Skeletal muscle satellite cell (primary cell): Measurements from ENCODE around the gene IGFBP1.
"Not testable (repeated sequence)": the region's sequence is repeated elsewhere in the genome, so short reads cannot be mapped to it uniquely, and the experiment has no call there.

Source experiments
- H3K27me3 ChIP-seq: 2 replicates; pipeline ENCODE4 v1.7.0; 2013; ENCODE audit warnings: low read length; ENCODE audit not compliant: control insufficient read depth, insufficient read depth
- H3K36me3 ChIP-seq: 2 replicates; pipeline ENCODE4 v1.7.0; 2013; ENCODE audit warnings: mild to moderate bottlenecking, control low read depth, low read length; ENCODE audit not compliant: insufficient read depth
- H3K4me1 ChIP-seq: 2 replicates; pipeline ENCODE4 v1.7.0; 2013; ENCODE audit warnings: low read length; ENCODE audit not compliant: control insufficient read depth, insufficient read depth
- H3K4me2 ChIP-seq: 2 replicates; pipeline ENCODE4 v1.7.0; 2013; ENCODE audit warnings: mild to moderate bottlenecking, low read length
- H3K4me3 ChIP-seq: 2 replicates; pipeline ENCODE4 v1.7.0; 2013; ENCODE audit warnings: low read length
- H3K9ac ChIP-seq: 2 replicates; pipeline ENCODE4 v1.7.0; 2013; ENCODE audit warnings: mild to moderate bottlenecking, low read depth, low read length, moderate library complexity
- H3K9me3 ChIP-seq: replicated peaks from 2 replicates; pipeline ENCODE4 v1.7.0; 2013; ENCODE audit warnings: mild to moderate bottlenecking, control low read depth, low read length

The IGFBP1 gene

GRCh38 chr7:45923290-45923689 lies 35.0 kb downstream of the IGFBP1 start:
- Histone ChIP-seq H3K27me3 (no peaks in the 10 kb centered on the region), H3K36me3 (no peaks in the 10 kb centered on the region), H3K4me3 (peak overlapping the region; percentile 50), H3K9ac (peak overlapping the region; percentile 64), H3K4me2 (peak overlapping the region; percentile 90), H3K9me3 (no peaks in the 10 kb centered on the region), H3K4me1 (peaks cover 38% of the 10 kb centered on the region)

GRCh38 chr7:45923818-45924217 lies 35.5 kb downstream of the IGFBP1 start:
- H3K36me3 ChIP-seq = no peaks in the 10 kb centered on the region
- no peak overlapping the region for H3K4me3 ChIP-seq
- peak overlapping the region; percentile 55 for H3K9ac ChIP-seq
- peaks cover 35% of the 10 kb centered on the region for H3K4me1 ChIP-seq
- no peaks in the 10 kb centered on the region for H3K9me3 ChIP-seq
- peak overlapping the region; percentile 24 for H3K4me2 ChIP-seq
- H3K27me3 ChIP-seq = no peaks in the 10 kb centered on the region

GRCh38 chr7:45924283-45924682 lies 36.0 kb downstream of the IGFBP1 start:
- Histone ChIP-seq H3K36me3 (no peaks in the 10 kb centered on the region), H3K4me2 (peak overlapping the region; percentile 24), H3K27me3 (no peaks in the 10 kb centered on the region), H3K4me3 (no peak overlapping the region), H3K4me1 (peaks cover 35% of the 10 kb centered on the region), H3K9ac (peak overlapping the region; percentile 55), H3K9me3 (no peaks in the 10 kb centered on the region)

GRCh38 chr7:45927721-45928120 lies 39.4 kb downstream of the IGFBP1 start:
- no peaks in the 10 kb centered on the region for H3K36me3 ChIP-seq
- H3K4me1 ChIP-seq = peaks cover 22% of the 10 kb centered on the region
- no peak overlapping the region for H3K9ac ChIP-seq
- no peaks in the 10 kb centered on the region for H3K9me3 ChIP-seq
- no peaks in the 10 kb centered on the region for H3K27me3 ChIP-seq
- no peak overlapping the region for H3K4me3 ChIP-seq
- no peak overlapping the region for H3K4me2 ChIP-seq

- no peak overlapping the region for H3K4me3 ChIP-seq
- H3K9me3 ChIP-seq = no peaks in the 10 kb centered on the region
- no peak overlapping the region for H3K4me2 ChIP-seq
- no peaks in the 10 kb centered on the region for H3K36me3 ChIP-seq
- H3K27me3 ChIP-seq = no peaks in the 10 kb centered on the region
- H3K9ac ChIP-seq = no peak overlapping the region
- no peaks in the 10 kb centered on the region for H3K4me1 ChIP-seq
Measured at GRCh38 chr7:45930967-45931366, 42.7 kb downstream of the IGFBP1 start.

- no peaks in the 10 kb centered on the region for H3K4me1 ChIP-seq
- no peaks in the 10 kb centered on the region for H3K27me3 ChIP-seq
Measured at GRCh38 chr7:45937301-45937700, 49.0 kb downstream of the IGFBP1 start.

GRCh38 chr7:45937862-45938261 lies 49.6 kb downstream of the IGFBP1 start:
- Histone ChIP-seq H3K36me3 (no peaks in the 10 kb centered on the region), H3K9ac (no peak overlapping the region), H3K9me3 (no peaks in the 10 kb centered on the region), H3K4me3 (no peak overlapping the region), H3K4me2 (no peak overlapping the region), H3K4me1 (no peaks in the 10 kb centered on the region), H3K27me3 (no peaks in the 10 kb centered on the region)

More at GRCh38 chr7:45937301-45937700, 49.0 kb downstream of the IGFBP1 start:
- no peak overlapping the region for H3K4me3 ChIP-seq
- H3K9me3 ChIP-seq = no peaks in the 10 kb centered on the region
- H3K36me3 ChIP-seq = no peaks in the 10 kb centered on the region
- H3K9ac ChIP-seq = no peak overlapping the region
- no peak overlapping the region for H3K4me2 ChIP-seq

- no peak overlapping the region for H3K4me2 ChIP-seq
- H3K9me3 ChIP-seq = no peaks in the 10 kb centered on the region
- H3K27me3 ChIP-seq = no peaks in the 10 kb centered on the region
- no peaks in the 10 kb centered on the region for H3K36me3 ChIP-seq
- no peak overlapping the region for H3K4me3 ChIP-seq
- H3K4me1 ChIP-seq = no peaks in the 10 kb centered on the region
- H3K9ac ChIP-seq = no peak overlapping the region
Measured at GRCh38 chr7:45938626-45939302, 50.5 kb downstream of the IGFBP1 start.

- H3K9ac ChIP-seq = no peak overlapping the region
- no peak overlapping the region for H3K4me2 ChIP-seq
- no peaks in the 10 kb centered on the region for H3K36me3 ChIP-seq
- H3K9me3 ChIP-seq = no peaks in the 10 kb centered on the region
- no peaks in the 10 kb centered on the region for H3K27me3 ChIP-seq
- H3K4me3 ChIP-seq = no peak overlapping the region
- no peaks in the 10 kb centered on the region for H3K4me1 ChIP-seq
Measured at GRCh38 chr7:45939574-45939973, 51.3 kb downstream of the IGFBP1 start.

- H3K4me3 ChIP-seq, H3K4me1 ChIP-seq, H3K36me3 ChIP-seq, H3K4me2 ChIP-seq, H3K9me3 ChIP-seq, H3K27me3 ChIP-seq, H3K9ac ChIP-seq: not testable (repeated sequence)
Measured at GRCh38 chr7:45940237-45940781, 52.0 kb downstream of the IGFBP1 start.

GRCh38 chr7:45940939-45941338 lies 52.7 kb downstream of the IGFBP1 start:
- H3K9ac ChIP-seq = no peak overlapping the region
- no peaks in the 10 kb centered on the region for H3K36me3 ChIP-seq
- H3K4me1 ChIP-seq = no peaks in the 10 kb centered on the region
- H3K4me3 ChIP-seq = no peak overlapping the region
- no peaks in the 10 kb centered on the region for H3K9me3 ChIP-seq
- no peaks in the 10 kb centered on the region for H3K27me3 ChIP-seq
- no peak overlapping the region for H3K4me2 ChIP-seq
